ENCODE measurements around the gene CDC5L. TPM values are rescaled to one million over a fixed set of nuclear protein-coding genes. Genes with fewer than 3 reads are reported as not detected.

Gene CDC5L
- total RNA-seq, 1 experiment from 2014 or later: 22.6 TPM

- no peak for DNase-seq (ENCODE audit: low read depth)
Observed at GRCh38 chr6:44495036-44495901, 107.8 kb downstream of the CDC5L start.

- DNase-seq (ENCODE audit: low read depth): no peak
Observed at GRCh38 chr6:44496665-44497369, 109.3 kb downstream of the CDC5L start.

- no peak for DNase-seq (ENCODE audit: low read depth)
Observed at GRCh38 chr6:44497807-44498206, 110.3 kb downstream of the CDC5L start.

GRCh38 chr6:44498436-44498835 is 110.9 kb downstream of the CDC5L start:
- DNase-seq (ENCODE audit: low read depth): no peak

GRCh38 chr6:44499609-44500008 is 112.1 kb downstream of the CDC5L start:
- no peak for DNase-seq (ENCODE audit: low read depth)

Small RNA genes within 50 kb of the gene (small RNA-seq; reads per million reads assigned to genes)
- not detected for gene MIR4642

Other genes starting within 250 kb of the CDC5L start
- not detected in 2 replicates for gene CAPN11, start 228.9 kb upstream of the CDC5L start, total RNA-seq (2014; rRNA removed; shearing (Covaris generic))
- gene MYMX, start 170.8 kb upstream of the CDC5L start, total RNA-seq (2014; rRNA removed; shearing (Covaris generic)): not detected in 2 replicates
- gene SLC29A1, start 164.1 kb upstream of the CDC5L start, total RNA-seq (2014; rRNA removed; shearing (Covaris generic)): 55.2 and 78.8 TPM in 2 replicates
- 1,711 and 1,925 TPM in 2 replicates for gene HSP90AB1, start 140.6 kb upstream of the CDC5L start, total RNA-seq (2014; rRNA removed; shearing (Covaris generic))
- gene SLC35B2, start 130.2 kb upstream of the CDC5L start, total RNA-seq (2014; rRNA removed; shearing (Covaris generic)): 123 and 127 TPM in 2 replicates
- gene NFKBIE, start 122.2 kb upstream of the CDC5L start, total RNA-seq (2014; rRNA removed; shearing (Covaris generic)): 11.4 and 12.5 TPM in 2 replicates
- not detected in 2 replicates for gene TMEM151B, start 117.3 kb upstream of the CDC5L start, total RNA-seq (2014; rRNA removed; shearing (Covaris generic))
- gene AARS2, start 74.4 kb upstream of the CDC5L start, total RNA-seq (2014; rRNA removed; shearing (Covaris generic)): 17.4 and 20.2 TPM in 2 replicates
- not detected in 2 replicates for gene SPATS1, start 45.1 kb upstream of the CDC5L start, total RNA-seq (2014; rRNA removed; shearing (Covaris generic))